Measurements from ENCODE around the gene ETV4.
"Not testable (repeated sequence)": the region's sequence is repeated elsewhere in the genome, so short reads cannot be mapped to it uniquely, and the experiment has no call there.

ETV4 gene

DNA sequence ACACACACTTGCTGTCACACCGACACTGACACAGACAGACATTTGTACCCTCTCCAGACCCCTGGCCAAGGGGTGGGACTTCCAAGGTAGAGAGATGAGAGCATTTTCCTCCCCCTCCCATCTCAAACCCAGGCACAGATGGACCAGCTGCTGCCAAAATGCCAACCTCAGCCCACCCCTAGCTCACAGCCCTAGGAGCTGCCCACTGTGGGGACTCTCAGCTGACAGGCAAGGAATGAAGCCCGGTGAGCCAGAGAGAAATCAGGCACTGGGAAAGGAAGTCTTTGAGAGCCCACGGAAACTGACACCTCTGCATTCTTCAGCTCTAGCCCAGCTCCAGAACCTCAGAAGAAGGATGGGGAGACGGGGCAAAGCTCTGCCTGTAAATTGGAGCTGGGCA lies 2.8 kb downstream of the ETV4 start:
- no peak for DNase-seq

DNA sequence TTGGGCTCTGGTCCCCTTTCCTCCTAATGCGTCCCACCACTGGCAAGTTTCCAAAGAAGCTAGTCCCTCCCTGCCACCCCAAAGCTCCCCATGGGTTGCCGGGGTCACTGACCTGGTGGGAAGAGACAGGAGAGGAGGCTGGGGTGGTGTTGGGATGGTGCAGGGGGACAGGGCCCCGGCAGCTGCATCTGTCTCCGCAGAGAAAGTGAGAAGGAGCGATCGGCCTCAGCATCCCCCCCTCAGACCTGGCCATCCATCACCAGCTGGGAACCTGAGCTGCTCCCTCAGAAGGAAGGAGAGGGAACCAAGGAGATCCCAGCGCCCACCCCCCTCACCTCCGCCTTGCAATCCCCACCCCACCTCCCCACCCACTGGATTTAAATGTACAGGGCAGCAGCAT lies 3.3 kb downstream of the ETV4 start:
- DNase-seq = no peak

- no peak for DNase-seq
Measured at GRCh38 chr17:43540821-43541674, 5.1 kb downstream of the ETV4 start.

- peak; percentile 78 for DNase-seq
Measured at GRCh38 chr17:43536236-43536992, 9.7 kb downstream of the ETV4 start.

DNA sequence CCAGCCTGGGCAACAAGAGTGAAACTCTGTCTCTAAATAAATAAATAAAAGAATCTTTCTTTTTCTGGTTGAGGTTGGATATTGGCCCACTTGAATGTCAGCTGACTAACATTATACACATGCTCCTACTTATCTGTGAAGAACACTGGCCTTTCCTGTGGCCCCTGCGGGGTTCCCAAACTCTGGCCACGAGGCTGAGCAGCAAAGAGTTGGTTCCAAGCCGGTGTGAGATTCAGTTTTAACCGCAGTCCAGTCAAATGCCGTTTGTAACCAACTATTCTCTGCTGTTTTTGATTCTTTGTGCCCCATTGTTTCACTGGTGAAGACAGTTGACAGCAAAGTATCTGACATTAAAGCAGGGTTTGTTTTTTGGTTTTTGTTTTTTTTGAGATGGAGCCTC lies 11.2 kb downstream of the ETV4 start:
- DNase-seq = no peak

DNA sequence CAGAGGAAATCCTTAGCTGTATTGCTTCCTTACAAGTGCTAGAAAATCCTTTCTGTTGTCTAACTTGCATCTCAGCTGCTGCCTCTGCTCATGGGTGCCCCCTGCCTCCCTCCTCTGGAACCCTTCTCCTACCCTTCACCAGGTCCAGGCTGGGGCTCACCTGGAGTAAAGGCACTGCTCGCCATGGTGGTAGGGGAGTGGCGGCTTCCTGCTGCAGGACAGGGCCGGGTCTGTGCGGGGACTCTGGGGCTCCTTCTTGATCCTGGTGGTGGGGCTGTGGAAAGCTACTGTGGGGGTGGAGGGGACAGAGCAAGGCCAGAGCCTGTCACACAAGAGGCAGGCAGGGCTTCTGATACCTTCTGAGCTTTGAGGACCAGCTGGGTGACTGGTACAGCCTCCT lies 12.4 kb downstream of the ETV4 start:
- DNase-seq = no peak

DNA sequence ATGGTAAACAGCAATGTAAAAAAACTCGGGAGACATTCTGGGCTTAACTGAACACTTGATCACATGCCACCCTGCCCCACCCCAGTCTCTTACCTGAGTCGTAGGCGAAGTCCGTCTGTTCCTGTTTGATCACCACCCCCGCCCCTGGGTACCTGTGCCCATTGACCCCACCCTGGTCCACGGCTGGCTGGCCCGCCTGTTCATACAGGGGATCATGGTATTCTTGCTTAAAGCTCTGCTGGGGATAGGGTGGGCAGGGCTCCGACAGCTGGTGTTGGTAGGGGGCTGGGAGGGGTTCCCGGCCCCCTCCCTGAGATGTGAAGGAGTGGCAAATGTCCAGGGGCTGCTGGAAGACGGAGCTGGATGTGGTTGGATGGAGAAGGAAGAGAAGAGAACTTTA lies 13.6 kb downstream of the ETV4 start:
- DNase-seq = no peak

DNA sequence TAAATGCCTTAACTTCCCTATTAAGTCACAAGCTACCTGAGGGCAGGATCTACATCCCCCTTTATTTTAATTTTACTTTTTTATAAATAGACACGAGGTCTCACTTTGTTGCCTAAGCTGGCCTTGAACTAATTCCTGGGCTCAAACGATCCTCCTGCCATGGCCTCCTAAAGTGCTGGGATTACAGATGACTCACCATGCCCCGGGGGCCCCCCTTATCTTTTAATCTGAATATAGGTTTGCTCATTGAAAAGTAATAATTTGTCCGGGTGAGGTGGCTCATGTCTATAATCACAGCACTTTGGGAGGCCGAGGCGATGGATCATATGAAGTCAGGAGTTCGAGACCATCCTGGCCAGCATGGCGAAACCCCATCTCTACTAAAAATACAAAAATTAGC lies 14.2 kb downstream of the ETV4 start:
- peak; percentile 34 for DNase-seq

- DNase-seq = no peak
Measured at GRCh38 chr17:43531082-43531378, 15.1 kb downstream of the ETV4 start.

DNA sequence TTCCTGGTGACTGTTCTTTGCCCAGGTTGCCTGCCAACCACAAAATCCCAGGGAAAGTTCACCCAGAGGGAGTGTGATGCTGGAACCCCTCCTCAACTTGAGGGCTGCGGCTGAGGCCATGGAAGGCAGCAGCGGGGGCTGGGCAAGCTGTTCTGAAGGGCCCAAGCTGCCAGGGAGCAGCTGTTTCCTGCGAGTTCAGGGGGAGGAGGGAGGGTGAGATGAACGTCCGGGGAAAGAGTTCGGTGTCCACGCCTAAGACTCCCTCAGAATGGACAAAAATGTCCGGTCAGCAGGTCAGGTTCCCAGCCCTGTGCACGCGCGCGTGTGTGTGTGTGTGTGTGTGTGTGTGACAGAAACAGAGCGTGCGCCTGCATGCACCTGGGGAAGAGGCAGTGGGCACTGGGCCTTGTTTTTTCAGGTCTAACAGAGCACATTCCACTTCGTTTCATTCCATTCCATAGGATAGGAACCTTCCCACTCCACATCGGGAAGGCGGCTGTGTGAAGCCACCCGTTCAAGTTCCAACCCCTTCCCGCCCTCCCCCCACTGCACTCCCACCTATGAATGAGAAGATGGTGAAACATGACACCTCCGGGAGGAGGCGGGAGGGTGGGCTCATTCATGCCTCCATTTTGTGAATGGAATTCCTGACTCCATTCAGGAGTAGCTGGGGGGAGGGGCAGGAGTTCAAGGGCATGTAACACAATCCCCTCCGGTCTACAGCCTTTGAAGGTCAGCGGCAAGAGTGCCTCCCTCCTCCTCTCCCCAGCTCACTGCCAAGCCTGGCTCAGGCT lies 15.7 kb downstream of the ETV4 start:
- DNase-seq = peak; percentile 61

- DNase-seq = no peak
Measured at GRCh38 chr17:43529947-43530287, 16.2 kb downstream of the ETV4 start.

DNA sequence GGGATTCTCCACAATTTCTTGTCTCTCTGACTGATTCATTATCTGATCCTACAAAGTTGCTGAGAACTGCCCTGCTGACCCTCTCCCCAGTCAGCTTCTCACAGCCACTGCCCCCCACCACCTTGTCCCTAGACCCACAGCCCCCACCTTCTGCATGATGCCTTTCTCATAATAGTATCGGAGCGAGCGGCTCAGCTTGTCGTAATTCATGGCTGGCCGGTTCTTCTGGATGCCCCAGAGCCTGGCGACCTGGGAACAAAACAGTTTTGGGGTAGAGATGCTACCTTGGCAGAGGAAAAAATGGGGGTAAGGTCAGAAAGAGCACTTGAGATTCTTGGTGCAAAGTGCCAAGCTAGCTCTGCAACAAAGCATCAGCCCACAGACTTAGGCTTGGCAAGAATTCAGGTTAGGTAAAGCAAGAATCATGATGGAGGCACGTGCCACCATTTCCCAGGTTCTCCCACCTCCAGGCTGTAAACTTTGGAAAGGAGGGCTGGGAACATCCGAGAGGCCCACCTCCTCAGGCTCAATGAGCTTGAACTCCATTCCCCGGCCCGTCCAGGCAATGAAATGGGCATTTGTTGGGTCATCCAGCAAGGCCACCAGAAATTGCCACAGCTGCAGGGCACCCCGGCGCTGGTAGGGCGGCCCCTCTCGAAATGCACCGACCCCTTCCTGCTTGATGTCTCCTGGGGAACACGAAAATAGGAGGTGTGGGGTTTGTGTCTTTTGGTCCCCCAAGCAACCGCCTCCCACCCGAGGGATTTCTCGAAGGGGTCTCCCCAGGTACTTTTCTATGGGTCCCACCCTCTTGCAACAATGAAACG lies 16.9 kb downstream of the ETV4 start:
- no peak for DNase-seq

DNA sequence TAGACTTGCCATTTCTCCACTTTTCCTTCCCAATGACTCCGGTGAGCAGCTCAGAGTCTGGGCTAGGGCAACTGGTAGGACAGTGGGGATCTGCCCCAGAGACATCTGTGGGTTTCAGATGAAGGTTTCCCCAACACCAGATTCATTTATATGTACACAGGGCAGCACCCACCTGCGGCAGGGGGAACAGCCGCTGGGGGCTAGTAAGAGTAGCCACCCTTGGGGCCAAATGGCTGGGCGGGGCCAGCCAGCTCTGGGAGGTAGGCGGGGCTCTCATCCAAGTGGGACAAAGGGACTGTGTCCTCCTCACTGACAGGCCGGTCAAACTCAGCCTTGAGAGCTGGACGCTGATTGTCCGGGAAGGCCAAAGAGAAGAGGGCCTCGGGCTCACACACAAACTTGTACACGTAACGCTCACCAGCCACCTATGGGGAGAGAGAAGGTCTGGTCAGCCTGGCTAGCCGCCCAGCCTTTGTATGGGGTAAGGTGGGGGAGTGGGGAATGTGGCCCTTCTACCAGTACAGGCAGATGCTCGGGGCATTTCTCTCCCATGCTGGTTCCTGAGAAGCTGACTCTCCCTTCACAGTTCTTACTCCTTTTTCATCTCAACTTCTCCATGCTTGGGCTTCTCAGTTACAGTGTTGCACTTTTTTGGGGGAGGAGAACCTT lies 17.7 kb downstream of the ETV4 start:
- no peak for DNase-seq

- DNase-seq = no peak
Measured at GRCh38 chr17:43526886-43527648, 19.1 kb downstream of the ETV4 start.

GRCh38 chr17:43524945-43525575 lies 21.1 kb downstream of the ETV4 start:
- DNase-seq = peak; percentile 31

DNA sequence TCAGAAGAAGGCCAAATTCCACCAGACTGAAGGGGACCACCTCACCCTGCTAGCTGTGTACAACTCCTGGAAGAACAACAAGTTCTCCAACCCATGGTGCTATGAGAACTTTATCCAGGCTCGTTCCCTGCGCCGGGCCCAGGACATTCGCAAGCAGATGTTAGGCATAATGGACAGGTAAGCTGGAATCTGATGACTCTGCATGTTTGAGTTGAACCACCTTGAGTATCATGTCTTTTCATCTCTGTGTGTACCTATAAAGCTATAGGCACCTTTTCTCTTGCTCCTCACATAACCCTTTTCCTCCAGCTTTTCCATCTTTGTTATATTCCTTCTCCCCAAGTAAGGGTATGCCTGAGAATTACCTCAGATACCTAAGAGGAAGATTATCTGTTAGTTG lies 24.8 kb downstream of the ETV4 start:
- no peak for DNase-seq

GRCh38 chr17:43517615-43518386 lies 28.3 kb downstream of the ETV4 start:
- DNase-seq = peak; percentile 54

DNA sequence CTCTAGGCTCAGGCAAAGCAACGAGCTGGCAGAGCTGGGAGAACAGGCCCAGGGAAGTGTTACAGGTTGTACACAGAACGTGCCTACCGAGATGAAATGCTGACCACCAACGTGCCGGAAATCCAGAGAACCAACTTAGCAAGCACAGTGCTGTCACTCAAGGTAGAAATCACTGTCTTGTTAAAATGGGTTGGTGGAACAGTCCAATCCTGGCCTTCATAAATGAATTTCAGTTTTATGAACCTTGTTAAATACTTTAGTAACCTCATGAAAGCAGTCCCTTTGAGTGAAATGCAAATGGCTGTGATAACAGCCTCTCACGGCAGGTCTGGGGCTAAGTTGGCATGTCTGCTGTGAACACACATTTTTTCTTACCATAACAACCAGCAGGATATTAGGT lies 29.0 kb downstream of the ETV4 start:
- DNase-seq = no peak

DNA sequence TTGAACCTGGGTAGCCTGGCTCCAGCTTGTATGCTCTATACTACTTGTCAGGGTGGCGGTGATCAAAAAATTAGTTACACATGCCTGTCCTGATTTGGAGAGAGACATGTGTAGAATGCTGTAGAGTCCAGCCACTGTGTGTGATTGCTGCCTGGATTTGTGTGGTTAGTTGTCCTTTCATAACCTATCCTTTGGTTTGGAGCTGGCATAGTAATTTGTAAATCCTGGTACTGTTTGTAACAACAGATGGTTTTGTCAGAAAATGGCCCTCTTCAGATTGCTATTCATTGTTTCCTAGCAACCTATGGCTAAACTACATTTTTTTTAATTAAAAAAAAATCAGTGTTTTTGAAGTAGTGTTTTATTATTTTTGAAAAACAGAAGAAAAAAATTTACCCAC lies 30.5 kb downstream of the ETV4 start:
- DNase-seq = no peak

DNA sequence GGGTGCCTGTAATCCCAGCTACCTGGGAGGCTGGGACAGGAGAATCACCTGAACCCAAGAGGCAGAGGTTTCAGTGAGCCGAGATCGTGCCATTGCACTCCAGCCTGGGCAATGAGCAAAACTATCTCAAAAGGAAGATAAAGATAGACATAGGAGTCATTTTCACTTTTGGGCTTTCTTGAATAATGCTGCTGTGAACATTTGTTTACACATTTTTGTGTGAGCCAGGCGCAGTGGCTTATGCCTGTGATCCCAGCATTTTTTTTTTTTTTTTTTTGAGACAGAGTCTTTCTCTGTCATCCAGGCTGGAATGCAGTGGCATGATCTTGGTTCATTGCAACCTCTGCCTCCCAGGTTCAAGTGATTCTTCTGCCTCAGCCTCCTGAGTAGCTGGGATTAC lies 34.9 kb downstream of the ETV4 start:
- not testable (repeated sequence) for DNase-seq
